HL-60 (cell line): Measurements from ENCODE around the gene RNF214.

ENCODE experiments used
- CTCF ChIP-seq: IDR thresholded peaks from one replicate; pipeline ENCODE4 v1.5.1; 2011; ENCODE audit warnings: low read length, control low read depth, inconsistent platforms; ENCODE audit not compliant: insufficient read depth
- GABPA ChIP-seq: IDR thresholded peaks from 2 replicates; pipeline ENCODE4 v1.6.1; 2012; ENCODE audit warnings: low read depth
- POLR2AphosphoS5 ChIP-seq: IDR thresholded peaks from 2 replicates; pipeline ENCODE4 v1.6.1; 2012; ENCODE audit warnings: low read depth
- REST ChIP-seq: IDR thresholded peaks from 2 replicates; pipeline ENCODE4 v1.6.1; 2012; ENCODE audit warnings: low read depth; ENCODE audit not compliant: insufficient replicate concordance

GRCh38 chr11:117269856-117270255 lies 37.4 kb downstream of the RNF214 start:
- TF ChIP-seq CTCF (no peak), GABPA (no peak), REST (no peak), POLR2AphosphoS5 (no peak)
